ENCODE results near the gene ORC3. TPM values are rescaled to one million over a fixed set of nuclear protein-coding genes. Genes with fewer than 3 reads are reported as not detected.
A peak's percentile ranks its signal among the peaks of the same experiment; 100 is the strongest.
"Not testable (repeated sequence)": the region's sequence is repeated elsewhere in the genome, so short reads cannot be mapped to it uniquely, and the experiment has no call there.

ORC3 gene
- total and polyA plus RNA-seq, 8 donors: 19.3 to 43.5 (median 36.7) TPM

DNA sequence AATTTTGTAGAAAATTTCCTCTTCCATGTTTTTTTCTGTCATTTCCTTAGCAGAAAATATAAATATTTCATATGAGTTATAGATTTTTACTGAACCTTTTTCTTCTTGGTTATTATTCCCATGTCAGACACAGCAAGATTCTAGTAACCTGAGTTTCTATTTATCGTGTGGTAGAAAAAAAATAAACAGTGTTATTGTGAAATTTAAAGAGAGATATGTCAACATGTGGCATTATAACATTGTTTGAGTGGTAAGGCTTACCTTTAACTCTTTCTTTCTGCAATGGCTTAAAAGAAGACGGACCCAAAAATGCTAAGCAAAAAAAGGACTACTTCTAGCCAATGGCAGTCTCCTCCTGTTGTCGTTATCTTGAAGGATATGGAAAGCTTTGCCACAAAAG, 18.9 kb downstream of the ORC3 start:
- no peak overlapping the region for H3K4me3 ChIP-seq
- no peak overlapping the region for H3K27ac ChIP-seq
- H3K27me3 ChIP-seq: no peaks in the 10 kb centered on the region
- ATAC-seq (no peak), DNase-seq (no peak)
- H3K9me3 ChIP-seq: no peaks in the 10 kb centered on the region
- H3K4me1 ChIP-seq: no peaks in the 10 kb centered on the region
- peaks cover 0 to 55% of the 10 kb centered on the region in 2 donors for H3K36me3 ChIP-seq
- intact Hi-C loops (cut with DNase I): no loop called here
- TF ChIP-seq, protein P1, sequence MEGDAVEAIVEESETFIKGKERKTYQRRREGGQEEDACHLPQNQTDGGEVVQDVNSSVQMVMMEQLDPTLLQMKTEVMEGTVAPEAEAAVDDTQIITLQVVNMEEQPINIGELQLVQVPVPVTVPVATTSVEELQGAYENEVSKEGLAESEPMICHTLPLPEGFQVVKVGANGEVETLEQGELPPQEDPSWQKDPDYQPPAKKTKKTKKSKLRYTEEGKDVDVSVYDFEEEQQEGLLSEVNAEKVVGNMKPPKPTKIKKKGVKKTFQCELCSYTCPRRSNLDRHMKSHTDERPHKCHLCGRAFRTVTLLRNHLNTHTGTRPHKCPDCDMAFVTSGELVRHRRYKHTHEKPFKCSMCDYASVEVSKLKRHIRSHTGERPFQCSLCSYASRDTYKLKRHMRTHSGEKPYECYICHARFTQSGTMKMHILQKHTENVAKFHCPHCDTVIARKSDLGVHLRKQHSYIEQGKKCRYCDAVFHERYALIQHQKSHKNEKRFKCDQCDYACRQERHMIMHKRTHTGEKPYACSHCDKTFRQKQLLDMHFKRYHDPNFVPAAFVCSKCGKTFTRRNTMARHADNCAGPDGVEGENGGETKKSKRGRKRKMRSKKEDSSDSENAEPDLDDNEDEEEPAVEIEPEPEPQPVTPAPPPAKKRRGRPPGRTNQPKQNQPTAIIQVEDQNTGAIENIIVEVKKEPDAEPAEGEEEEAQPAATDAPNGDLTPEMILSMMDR (IDR thresholded peaks at IDR 0.05): no peak

DNA sequence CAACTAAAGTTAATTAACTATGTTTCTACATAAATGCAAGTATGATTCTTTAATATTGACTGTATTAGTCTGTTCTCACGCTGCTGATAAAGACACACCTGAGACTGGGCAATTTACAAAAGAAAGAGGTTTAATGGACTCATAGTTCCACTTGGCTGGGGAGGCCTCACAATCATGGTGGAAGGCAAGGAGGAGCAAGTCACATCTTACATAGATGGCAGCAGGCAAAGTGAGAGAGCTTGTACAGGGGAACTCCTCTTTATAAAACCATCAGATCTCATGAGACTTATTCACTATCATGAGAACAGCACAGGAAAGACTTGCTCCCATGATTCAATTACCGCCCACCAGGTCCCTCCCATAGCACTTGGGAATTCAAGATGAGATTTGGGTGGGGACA, 23.1 kb downstream of the ORC3 start:
- H3K27ac ChIP-seq; H3K4me1 ChIP-seq; H3K9me3 ChIP-seq; H3K27me3 ChIP-seq; H3K4me3 ChIP-seq; intact Hi-C loops (cut with DNase I); DNase-seq; ATAC-seq: not testable (repeated sequence)
- H3K36me3 ChIP-seq: peaks cover 0 to 61% of the 10 kb centered on the region in 2 donors

DNA sequence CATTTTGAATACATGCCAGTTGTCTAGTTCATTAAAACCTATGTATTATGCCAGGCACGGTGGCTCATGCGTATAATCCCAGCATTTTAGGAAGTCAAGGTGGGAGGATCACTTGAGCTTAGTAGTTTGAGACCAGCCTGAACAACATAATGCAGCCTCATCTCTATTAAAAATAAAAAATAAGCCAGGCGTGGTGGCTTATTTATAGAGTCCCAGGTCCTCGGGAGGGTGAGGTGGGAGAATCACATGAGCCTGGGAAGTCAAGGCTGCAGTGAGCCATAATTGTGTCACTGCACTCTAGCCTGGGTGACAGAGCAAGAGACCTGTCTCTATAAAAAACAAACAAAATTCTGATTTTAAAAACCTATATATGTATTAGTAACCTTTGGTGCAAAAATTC, 27.5 kb downstream of the ORC3 start:
- no peaks in the 10 kb centered on the region for H3K4me1 ChIP-seq
- H3K27me3 ChIP-seq: no peaks in the 10 kb centered on the region
- TF ChIP-seq, protein P1 (IDR thresholded peaks at IDR 0.05): no peak
- ATAC-seq (no peak), DNase-seq (no peak)
- no peak overlapping the region for H3K4me3 ChIP-seq
- intact Hi-C loops (cut with DNase I): no loop called here
- H3K9me3 ChIP-seq: no peaks in the 10 kb centered on the region
- H3K27ac ChIP-seq: no peak overlapping the region
- peaks cover 0 to 32% of the 10 kb centered on the region in 2 donors for H3K36me3 ChIP-seq

DNA sequence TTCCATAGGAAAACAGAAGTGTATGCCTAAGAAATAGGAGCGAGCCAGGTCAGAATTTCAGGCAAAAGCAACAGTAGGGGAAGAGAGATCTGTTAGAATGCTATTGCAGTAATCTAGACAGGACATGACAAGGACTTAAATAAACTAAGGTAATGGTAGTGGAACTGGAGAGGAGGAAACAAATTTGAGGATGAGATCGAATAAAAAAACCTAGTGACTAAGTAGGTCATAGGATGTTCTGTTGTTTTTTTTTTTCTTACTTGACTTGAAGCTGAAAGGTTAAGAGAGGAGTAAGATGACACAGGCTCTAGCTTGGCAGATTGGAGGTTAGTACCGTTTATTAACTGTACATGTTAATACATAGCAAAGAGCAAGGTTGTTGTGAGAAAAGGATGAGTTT, 28.6 kb downstream of the ORC3 start:
- TF ChIP-seq, protein P1 (IDR thresholded peaks at IDR 0.05): no peak
- Histone ChIP-seq H3K27me3 (no peaks in the 10 kb centered on the region), H3K4me3 (no peak overlapping the region), H3K36me3 (peaks cover 0 to 23% of the 10 kb centered on the region in 2 donors), H3K27ac (no peak overlapping the region), H3K9me3 (no peaks in the 10 kb centered on the region), H3K4me1 (no peaks in the 10 kb centered on the region)
- intact Hi-C loops (cut with DNase I): no loop called here
- ATAC-seq: no peak
- DNase-seq: no peak

DNA sequence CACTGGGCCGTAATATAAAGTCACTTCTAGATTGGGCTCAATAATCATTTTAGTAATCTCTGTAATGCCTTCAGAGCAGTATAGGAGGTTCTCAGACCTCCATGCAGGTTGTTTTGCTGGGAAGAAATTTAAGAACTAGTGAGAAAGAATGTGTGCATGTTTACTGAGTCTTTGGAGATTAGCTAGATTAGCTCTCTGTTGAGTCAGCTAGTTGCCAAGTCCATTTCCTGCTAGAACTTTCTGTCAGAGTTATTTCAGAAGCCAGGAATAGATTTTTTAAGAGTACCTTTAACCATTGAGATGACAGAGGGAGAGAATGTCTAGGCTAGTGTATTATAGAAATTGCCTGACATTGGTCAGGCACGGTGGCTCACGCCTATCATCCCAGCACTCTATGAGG, 33.3 kb downstream of the ORC3 start:
- intact Hi-C loops (cut with DNase I): no loop called here

DNA sequence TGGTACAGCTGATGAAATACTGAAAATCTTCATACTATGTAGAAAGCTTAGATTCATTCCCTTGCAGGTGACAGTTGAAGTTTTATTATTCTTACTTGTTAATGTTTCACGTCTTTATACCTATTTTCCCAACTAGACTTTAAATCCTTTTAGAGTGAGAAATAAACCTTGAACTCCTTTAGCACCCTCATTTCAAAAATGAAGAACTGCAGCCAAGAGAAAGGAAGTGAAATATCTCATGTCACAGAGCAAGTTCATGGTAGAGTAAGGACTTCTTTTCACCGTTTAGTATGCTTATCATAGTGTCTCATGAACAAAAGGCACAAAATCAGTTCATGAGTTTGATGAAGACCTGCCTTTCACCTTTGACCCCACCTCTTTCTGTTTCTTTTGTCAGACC, 38.5 kb downstream of the ORC3 start:
- no peak overlapping the region for H3K4me3 ChIP-seq
- peaks cover 0 to 4% of the 10 kb centered on the region in 2 donors for H3K4me1 ChIP-seq
- peaks cover 0 to 13% of the 10 kb centered on the region in 2 donors for H3K36me3 ChIP-seq
- no peak overlapping the region for H3K27ac ChIP-seq
- no peaks in the 10 kb centered on the region for H3K9me3 ChIP-seq
- TF ChIP-seq, protein P1 (IDR thresholded peaks at IDR 0.05): no peak
- ATAC-seq (no peak), DNase-seq (no peak)
- H3K27me3 ChIP-seq: no peaks in the 10 kb centered on the region
- intact Hi-C loops (cut with DNase I): no loop called here

More for the DNA sequence above, 33.3 kb downstream of the ORC3 start:
- TF ChIP-seq, protein P1 (IDR thresholded peaks at IDR 0.05): no peak
- no peak overlapping the region for H3K4me3 ChIP-seq
- DNase-seq (no peak), ATAC-seq (peak; percentile 29)
- no peaks in the 10 kb centered on the region for H3K9me3 ChIP-seq
- peaks cover 0 to 8% of the 10 kb centered on the region in 2 donors for H3K36me3 ChIP-seq
- H3K27me3 ChIP-seq: no peaks in the 10 kb centered on the region
- no peaks in the 10 kb centered on the region for H3K4me1 ChIP-seq
- H3K27ac ChIP-seq: no peak overlapping the region
